Stimulated activated CD4-positive, alpha-beta T cell treated with anti-CD3 and anti-CD28 coated beads, Interleukin-2, amount 100 ng/mL, for 48 hours (primary cell): ENCODE results near the gene CEMP1.
A peak's percentile ranks its signal among the peaks of the same experiment; 100 is the strongest.

Source experiments
- DNase-seq, 2 donors: peaks; one replicate each; pipeline ENCODE4 v3.0.0-alpha.2; 2020

Gene CEMP1

DNA sequence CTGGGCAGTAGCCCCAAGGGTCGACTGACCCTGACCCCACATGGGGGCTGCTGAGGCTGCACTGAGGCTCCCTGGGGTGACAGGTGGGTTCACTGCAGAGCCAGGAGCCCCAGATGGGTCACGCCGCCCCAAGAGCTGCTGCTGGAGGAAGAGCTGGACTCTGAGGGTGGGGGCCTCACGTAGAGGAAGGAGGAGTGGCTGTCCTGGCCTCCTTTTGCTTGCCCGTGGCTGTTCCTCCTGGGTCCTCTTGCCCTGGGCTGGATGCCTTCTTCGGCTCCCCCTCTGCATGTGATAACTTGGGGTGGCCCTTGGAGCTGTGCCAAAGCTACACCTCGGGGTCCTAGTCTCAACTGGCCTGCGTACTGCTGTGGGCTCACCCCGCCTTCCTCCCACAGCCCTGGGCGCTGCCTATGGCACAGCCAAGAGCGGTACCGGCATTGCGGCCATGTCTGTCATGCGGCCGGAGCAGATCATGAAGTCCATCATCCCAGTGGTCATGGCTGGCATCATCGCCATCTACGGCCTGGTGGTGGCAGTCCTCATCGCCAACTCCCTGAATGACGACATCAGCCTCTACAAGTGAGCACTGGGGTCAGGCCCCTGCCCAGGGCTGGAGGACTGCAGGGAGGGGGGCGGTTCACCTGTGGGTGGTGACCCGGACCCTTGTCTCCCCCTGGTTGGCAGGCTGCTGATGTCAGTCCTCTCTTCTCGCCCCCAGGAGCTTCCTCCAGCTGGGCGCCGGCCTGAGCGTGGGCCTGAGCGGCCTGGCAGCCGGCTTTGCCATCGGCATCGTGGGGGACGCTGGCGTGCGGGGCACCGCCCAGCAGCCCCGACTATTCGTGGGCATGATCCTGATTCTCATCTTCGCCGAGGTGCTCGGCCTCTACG lies 12.1 kb downstream of the CEMP1 start:
- no peak for DNase-seq

DNA sequence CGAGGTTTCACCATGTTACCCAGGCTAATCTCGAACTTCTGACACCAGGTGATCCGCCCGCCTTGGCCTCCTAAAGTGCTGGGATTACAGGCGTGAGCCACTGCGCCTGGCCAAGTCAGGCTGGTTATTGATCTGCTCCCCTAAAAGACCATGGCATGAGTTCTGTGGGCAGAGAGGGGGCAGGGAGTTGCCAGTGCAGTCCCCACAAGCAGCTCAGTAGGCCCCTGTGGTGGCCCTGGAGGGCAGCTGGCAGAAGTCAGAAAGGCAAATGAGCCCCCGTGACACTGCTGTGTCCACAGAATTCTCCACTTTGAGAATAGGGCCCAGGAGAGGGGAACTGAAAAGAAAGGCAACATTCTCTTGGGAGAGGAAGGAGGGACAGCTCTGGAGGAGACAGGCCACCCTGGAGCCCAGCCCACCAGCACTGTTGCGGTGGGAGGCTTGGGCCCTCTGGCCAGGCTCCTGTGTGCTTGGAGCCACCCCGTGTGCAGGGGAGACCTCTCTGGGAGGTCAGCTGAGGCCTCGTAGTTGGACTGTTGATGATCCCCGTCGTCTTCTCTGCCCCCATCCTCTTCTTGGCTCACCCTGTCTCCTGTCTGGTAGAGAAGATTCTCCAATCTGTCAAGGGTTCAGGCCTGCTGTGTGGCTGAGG lies 13.1 kb downstream of the CEMP1 start:
- no peak for DNase-seq

DNA sequence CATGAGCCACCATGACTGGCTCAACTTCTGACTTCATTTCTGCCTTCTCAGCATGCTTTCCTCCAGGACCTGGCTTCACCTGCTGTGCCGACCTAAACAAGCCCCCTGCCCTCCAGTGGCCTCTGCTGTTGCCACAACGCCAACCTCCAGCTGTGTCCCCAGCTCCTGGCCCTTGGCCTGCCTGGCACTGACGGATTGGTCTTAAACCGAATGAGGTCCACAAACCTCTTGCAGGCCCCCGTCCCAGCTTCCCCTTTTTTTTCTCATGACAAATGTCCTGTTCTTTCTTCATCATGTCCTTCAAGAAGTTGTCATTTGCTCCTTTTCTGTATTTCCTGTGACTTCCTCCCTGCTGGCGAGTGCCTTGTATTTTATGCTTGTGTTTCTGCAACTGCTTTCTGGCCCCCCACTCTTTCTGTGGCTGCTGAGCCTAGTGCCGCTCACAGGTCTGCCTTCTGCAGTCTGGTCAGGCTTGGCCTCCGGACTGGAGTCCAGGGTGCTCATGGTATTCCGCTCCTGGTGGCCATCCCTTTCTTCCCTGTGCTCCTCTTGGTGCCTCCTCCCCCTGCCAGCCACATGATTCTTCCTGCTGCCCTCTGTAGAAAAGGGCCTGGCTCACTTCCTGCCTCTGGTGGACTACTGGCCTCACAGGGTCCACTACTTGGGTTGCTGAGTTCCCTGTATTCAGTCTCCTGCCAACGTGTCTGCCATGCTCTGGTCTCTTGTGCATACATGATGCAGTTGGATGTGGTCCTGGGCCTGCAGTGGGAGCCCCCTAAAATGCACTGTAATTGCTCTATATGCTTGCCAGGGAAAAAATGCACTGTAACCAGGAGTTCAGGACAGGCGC lies 14.6 kb downstream of the CEMP1 start:
- DNase-seq: no peak

DNA sequence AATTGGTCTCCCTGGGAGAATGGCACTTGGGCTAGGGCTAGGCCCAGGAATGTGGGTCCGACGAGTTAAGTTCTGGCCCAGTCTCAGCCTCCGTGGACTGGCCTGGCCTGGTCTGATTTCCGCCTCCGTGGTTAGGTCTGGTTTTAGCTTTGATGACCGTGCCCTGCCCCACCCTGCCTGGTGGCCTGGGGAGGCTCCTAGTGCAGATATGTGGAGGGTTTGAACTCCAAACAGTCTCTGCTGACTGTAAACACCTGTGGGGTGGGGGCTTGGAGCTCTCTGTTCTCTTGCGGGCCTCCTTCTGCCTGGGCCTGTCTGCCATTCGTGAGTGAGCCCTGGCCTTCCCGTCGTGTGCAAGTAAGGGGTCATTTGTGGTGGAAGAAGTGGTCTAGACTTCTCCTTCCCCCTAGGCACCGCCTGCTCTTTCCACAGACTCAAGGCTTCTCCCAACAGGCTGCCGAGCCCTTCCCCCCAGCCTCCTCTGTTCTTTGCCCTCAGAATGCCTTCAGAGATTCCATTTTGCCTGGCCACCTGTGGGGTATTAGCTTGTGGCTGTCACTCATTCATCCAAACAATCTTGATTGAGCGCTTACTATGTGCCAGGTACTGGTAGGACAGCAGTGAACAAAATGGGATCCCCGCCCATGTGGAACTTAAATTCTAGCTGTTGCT lies 15.9 kb downstream of the CEMP1 start:
- DNase-seq: no peak

DNA sequence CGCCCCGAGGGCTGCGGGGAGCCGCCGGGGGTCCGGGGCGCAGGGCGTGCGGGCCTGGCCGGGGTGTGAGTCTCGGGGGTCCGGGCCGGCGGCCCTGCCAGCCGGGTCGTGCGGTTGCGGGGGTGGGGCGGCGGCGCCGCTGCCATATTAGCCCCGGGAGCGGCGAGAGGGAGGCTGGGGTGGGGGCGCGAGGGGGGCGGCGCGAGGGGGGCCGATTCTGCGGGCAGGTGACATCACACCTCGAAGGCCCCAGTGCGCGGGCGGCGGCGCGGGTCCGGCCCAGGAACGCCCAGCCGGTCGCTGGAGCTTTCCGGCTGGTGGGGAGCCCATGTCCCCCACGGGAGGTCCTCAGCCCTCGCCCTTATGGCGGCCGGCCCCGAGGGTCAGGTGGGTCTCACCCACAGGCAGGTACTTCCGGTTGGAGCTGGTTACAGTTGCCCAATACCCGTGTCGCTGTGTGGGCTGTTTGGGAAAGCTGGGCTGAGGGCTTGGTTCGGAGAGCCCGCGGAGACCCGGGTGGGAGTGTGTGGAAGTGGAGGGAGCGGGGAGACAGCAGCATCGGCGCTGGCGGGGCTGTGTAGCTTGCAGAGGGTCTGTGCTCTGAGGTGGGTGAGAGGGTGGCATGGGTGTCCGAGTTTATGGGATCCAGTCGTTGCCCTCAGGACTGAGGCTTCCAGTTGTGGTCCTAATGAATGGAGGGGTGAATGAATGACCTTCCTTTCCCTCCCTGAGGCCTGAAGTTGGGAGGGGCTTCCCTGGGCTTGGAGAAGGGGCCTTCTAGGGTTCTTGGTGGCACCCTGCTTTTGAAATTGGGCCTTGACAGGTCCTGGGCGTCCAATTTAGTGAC lies 16.7 kb downstream of the CEMP1 start:
- DNase-seq: no peak

DNA sequence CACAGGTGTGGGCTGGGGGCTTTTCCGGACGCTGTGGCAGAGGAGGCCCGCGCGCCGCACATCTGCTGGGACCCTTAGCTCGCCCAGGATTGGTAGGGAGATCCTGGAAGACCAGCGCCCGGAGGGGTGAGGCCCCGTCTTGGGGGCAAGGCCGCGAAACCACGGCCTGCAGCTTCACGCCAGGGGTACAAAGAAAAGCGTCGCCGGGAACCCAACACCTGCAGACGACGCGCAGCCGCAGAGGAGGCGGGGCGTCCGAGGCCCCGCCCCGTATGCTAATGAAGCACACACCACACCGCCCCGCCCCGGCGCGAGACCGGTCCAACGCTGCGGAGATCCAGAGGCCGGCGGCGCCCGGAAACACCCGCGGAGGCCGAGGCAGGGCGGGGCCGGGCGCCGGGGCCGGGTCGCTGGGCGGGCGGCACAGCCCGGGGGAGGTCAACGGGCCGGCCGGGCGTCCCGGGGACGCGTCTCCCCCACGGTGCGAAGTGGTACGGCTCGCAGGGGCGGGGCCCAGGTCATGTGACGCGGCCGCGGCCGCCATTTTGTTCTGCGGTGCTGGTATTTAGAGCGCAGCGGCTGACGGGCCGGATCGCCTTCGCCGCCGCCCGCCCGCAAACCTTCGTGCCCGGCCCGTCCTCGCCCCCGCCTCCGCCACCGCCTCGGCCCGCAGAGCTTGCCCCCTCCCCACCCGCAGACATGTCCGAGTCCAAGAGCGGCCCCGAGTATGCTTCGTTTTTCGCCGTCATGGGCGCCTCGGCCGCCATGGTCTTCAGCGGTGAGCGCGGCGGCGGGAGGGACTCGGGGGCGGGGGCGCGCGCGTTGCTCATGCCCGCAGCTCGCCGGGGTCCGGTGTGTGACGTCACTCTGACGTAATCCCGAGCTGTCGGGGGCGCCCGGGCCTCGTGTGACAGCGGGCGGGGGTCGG lies 17.5 kb downstream of the CEMP1 start, which contains the start of gene ATP6V0C:
ATP6V0C (plus strand) TSS at position 548 of the 928 bp plus-strand sequence; CDS start at position 700, 152 bp downstream.
- DNase-seq: peak; percentile 87 to 89

DNA sequence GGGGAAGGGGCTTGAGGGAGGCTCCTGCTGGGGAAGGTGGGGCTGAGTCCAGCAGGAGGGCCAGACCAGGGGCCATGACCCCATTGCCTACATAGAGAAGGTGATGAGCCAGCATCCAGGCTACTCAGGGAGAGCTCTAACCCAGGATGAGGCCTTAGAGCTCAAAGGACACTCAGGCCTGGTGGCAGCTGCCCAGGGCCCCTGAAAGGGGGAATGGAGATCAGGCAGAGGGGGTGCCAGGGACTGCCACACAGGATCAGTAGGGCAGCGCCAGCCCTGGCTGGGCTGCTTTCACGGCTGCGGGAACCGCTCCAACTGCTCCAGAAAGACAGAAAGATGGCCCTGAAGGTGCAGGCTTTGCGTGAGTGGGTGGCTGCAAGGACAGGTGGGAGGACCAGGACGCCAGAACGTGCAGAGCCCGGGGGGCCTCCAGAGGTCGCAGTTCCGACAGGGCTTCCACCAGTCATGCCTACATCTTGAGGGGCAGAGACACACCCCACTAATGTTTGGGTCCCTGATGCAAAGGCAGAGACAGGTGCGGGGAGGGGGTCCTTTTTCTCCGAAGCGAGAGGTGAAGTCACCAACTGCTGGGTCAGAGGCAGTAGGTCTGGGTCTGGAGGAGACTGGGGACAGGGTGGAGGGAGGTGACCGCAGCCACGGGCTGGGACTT lies 18.3 kb downstream of the CEMP1 start:
- no peak for DNase-seq

DNA sequence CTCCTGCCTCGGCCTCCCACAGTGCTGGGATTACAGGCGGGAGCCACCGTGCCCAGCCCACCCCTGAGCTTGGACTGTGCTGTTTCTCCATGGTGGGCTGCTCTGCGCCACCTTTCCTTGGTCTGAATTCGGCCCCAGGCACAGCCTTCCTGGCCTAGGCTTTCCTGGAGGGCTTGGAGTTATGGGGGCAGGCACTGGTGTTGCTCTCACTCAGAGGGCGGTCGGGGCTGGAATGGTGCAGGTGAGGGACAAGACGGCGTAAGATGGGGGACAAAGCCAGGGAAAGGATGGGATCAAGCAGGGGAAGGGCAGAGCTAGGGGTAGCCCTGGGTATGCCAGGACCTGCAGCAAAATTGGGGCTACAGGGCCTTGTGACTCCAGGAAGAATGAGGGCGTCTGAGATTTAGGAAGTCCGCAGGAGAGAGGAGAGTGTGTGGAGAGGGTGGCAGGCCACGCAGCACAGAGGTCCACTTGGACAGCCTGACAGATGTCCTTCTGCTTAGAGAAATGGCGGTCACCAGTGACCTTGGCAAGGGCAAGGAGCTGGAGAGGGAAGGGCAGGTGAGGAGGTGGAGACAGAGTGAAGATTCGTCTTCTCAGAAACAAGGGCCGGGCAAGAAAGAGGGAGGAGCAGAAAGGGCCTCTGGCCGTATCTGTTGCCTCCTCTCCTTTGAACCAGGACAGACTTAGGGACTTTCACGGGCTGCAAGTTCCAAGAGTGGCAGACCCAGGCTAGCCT lies 19.0 kb downstream of the CEMP1 start:
- DNase-seq: no peak

DNA sequence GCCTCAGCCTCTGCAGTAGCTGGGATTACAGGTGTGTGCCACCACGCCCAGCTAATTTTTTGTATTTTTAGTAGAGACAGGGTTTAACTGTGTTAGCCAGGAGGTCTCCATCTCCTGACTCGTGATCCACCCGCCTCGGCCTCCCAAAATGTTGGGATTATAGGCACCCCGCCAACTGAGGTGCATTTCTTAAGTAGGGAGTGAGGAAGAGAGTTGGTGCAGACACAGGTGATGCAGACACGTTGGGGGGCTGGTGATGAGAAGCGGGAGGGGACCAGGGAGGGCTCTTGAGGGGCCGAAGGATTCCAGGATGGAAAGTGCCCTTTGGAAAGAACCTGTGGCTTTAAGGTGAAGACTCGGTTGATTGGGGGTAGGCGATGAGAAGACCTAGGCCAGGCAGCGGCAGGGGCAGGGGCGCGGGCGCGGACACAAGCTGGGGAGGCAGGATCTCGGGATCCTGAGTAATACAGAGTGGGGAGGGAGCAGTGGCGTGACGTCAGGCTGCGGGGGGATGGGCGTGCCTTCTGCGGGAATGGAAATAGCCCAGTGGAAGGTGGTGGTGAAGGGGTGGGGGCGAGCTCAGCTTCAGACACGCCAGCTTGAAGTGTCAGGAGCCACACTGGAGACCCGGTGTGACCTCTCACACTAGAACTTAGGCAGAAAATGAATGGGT lies 19.9 kb downstream of the CEMP1 start:
- no peak for DNase-seq

DNA sequence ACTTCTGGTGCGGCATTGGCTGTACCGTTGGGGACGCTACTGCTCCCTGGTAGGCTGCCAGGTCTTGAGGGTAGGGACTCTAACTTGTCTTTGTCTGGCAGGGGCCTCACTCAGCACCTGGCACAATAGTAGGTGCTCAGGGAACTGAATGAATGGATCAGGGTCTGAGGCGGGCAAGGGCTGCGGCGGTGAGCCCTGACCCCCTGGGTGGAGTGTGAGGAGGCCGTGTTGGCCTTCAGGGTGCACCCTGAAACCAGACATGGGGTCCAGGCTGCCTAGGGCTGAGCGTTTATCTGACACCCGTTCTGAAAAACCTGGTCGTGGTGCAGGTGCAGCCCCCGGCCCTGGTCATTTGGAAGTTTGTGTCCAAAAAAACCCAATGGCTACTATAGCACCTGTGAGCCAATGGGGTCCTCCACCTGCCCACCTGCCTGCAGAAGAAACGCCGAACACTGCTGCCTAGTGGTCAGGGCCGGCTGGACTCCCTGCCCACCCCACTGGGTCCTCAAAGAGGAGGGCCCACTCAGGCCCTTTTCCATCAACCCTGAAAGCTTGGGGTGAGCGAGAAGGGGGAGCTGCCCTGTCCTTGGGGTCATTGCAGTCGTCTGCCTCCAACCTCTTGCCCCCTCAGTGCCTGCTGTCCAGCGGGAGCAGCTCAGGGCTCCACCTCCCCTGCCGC lies 22.3 kb downstream of the CEMP1 start:
- DNase-seq: no peak

DNA sequence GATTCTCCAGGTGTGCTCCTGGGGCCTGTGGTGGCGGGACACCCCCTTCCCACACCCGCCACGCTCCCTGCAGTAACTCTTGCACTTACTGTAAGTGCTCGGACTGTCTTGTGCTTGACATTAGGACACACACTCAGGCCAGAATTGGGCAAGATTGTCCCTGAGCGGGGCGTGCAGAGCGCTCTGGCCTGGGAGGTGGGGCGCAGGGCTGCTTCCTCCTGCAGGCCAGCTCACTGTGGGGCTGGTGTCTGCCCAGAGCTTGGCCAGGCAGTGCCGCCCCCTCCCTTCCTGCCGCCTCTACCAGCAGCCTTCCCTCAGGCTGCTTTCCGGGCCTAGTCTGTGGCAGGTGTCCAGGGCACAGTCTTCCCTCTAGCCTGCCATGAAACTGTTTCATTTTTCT lies 23.5 kb downstream of the CEMP1 start:
- no peak for DNase-seq

DNA sequence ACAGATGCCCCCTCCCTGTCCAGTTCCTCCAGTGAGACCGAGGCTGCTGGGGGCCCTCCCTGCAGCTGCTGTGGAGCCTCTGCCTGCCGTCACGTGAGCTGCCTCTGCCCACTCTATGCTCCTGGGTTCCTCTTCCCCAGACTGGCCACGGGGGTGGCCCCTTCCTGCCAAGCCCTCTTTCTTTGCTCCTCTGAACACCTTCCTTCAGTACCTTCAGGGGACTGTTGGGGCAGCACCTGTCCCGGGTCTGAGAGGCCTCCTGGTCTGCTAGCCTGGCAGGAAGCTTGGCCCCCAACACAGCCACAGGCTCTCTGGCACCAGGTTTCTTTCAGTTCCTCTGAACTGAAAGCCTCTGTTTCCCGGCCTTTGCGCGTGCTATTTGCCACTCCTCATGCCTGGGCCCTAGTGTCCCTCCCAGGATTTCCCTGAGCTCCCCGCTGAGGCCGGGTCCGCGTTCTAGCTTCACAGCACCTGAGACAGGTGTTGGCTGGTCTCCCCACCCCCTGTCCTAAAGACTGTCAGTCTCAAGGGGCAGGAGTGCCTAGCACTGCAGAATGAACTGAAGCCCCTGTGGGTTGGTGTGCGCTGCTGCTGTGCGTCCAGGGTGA lies 24.1 kb downstream of the CEMP1 start:
- DNase-seq: no peak

DNA sequence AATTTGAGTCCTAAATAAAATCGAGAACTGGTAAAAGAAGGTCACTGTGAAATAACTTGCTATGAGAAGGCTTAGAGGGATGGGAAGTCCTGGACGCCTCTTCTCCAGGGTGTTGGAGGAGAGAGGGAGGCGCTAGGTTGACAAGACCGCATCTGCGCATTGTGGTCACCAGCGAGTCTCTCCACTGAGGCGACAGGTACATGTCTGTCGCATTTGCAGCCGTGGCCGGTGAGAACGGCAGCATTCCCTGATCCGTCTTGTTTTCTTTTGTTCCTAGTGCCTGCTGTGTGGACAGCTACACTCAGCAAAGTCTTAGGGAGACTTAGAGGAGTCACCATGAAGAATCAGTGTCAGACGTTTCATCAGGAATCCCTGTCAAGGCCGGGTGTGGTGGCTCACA lies 25.5 kb downstream of the CEMP1 start:
- no peak for DNase-seq

DNA sequence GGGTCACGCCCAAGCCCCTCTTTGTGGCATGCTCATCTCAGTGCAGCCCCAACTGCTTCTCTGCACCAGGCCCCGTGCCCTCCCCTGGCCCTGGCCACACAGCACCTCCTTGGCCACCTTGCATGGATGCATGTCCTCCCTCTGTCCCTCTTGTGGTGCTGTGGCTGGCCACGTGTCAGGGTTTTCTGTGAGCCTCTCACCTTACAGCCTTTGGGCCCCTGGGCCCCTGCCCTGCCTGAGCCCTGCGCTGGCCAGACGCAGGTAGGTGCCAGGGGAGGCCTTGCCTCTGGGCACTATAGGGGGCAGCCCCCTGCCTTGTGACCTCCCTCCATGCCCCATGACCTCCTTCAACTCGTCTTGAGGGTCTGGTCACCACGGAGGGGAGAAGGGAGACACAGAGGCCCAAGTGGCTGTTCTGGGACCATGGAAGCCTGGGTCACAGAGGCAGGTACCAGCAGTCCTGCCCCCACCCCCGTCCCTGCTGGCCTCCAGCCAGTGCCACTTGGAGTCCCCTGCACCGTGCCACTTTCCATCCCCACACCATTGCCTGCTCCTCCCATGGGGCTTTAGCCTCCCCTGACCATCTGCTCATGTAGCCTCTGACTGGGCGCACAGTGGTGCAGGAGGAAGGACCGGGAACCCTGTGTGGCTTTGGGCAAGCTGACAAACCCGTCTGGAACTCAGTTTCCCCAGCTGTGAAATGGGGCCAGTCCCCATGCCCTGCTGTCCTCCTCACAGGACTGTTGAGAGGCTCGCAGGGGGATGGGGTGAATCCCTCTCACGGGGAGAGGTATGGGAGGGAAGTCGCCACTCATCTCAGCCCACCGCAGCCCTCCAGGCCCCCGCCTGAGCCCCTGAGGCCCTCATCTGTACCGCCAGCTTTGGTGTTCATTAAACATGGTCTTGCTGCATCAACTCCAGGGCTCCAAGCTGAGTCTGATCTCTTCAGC lies 29.0 kb downstream of the CEMP1 start:
- no peak for DNase-seq

DNA sequence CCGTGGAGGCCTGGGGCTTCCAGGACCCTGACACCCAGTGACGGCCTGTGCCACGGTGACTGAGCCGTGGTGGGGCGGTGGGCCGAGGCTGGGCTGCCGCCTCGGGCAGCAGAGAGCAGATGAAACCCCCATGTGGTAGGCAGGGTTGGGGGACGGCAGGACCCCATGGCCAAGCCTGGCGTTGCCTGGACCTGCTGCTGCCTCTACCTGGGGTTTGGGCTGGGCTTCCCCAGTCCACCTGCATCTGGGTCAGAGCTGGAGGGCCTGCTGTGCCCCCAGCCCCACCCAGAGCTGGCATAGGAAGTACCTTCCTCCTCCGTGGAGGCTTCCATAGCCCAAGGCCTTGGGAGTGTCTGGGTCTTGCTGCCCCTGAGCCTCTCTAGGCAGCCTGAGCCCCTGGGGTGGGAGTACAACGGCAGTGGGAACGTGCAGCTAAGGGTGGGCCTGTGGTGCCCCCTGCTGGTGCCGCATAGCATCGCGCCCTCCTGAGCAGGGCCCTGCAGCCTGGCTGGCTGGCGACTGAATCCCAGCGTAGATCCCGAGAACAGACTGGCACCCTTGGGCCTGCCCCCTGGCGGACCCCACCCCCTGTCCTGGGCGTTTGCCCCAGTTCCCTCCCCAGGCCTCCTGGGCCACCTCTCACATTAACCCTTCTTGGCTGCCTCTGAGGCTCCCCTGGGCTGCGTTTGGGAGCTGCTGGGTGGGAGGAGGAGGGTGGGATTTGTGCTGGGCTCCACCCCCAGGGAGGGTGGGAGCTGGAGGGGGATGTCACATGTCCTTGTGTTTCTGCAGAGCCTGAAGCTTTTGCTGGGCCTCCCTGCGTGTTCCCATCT lies 30.1 kb downstream of the CEMP1 start:
- peak; percentile 78 to 86 for DNase-seq
